ENCODE measurements around the gene DCK.

DNA sequence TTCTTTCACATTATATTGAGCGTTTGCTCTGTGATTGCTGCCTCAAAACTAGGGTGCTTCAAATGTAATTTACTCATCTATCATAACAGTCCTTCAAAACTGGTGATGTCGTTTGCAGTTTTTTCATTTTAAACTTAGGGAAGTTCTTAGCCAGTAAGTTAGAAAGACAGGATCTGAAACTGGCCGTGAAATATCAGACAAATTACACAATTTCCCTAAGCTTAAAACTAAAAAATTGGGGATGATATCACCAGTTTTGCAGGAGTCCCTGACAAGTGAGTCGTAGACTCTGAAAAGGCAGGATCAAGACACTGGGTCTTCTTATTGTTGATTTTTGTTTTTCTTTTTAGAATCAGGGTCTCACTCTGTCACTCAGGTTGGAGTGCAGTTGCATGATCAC lies 46.5 kb upstream of the DCK start:
- no peak for TF ChIP-seq EZH2 (IDR thresholded peaks at IDR 0.05; ENCODE audit: insufficient read depth, poor library complexity, severe bottlenecking)
- TF ChIP-seq EZH2phosphoT487 (IDR thresholded peaks at IDR 0.05; ENCODE audit: insufficient read depth, low read depth) = no peak
